ENCODE results near the gene MED12L. TPM values are rescaled to one million over a fixed set of nuclear protein-coding genes. Genes with fewer than 3 reads are reported as not detected.

MED12L gene
- total RNA-seq, 1 donor from 2014 or later = 0.49 TPM

- no peak for ATAC-seq
- intact Hi-C loops (cut with DNase I) = no loop called here
- DNase-seq (ENCODE audit: missing footprints) = no peak
Observed at GRCh38 chr3:151198849-151199248, 113.4 kb downstream of the MED12L start.

GRCh38 chr3:151199554-151200438, 114.3 kb downstream of the MED12L start:
- intact Hi-C loops (cut with DNase I) = no loop called here
- ATAC-seq (no peak), DNase-seq (ENCODE audit: missing footprints) (no peak)

- DNase-seq (ENCODE audit: missing footprints) = no peak
- intact Hi-C loops (cut with DNase I) = no loop called here
- no peak for ATAC-seq
Observed at GRCh38 chr3:151200586-151200985, 115.1 kb downstream of the MED12L start.

- intact Hi-C loops (cut with DNase I) = no loop called here
- ATAC-seq = no peak
- DNase-seq (ENCODE audit: missing footprints) = no peak
Observed at GRCh38 chr3:151201051-151201730, 115.7 kb downstream of the MED12L start.

- DNase-seq (ENCODE audit: missing footprints) = no peak
- no peak for ATAC-seq
- intact Hi-C loops (cut with DNase I) = no loop called here
Observed at GRCh38 chr3:151203051-151203420, 117.6 kb downstream of the MED12L start, which contains the start of gene GPR171. Gene GPR171 (minus strand): TSS chr3:151203216. CDS start chr3:151199386, 3,830 bp downstream.

GRCh38 chr3:151204530-151205402, 119.3 kb downstream of the MED12L start:
- no peak for DNase-seq (ENCODE audit: missing footprints)
- intact Hi-C loops (cut with DNase I) = no loop called here
- ATAC-seq = no peak

- intact Hi-C loops (cut with DNase I) = no loop called here
Observed at GRCh38 chr3:151205482-151205881, 120.0 kb downstream of the MED12L start.

GRCh38 chr3:151206201-151206600, 120.7 kb downstream of the MED12L start:
- ATAC-seq = no peak
- no peak for DNase-seq (ENCODE audit: missing footprints)
- intact Hi-C loops (cut with DNase I) = no loop called here

More at GRCh38 chr3:151205482-151205881, 120.0 kb downstream of the MED12L start:
- no peak for DNase-seq (ENCODE audit: missing footprints)
- no peak for ATAC-seq

GRCh38 chr3:151209654-151210053, 124.2 kb downstream of the MED12L start:
- no peak for DNase-seq (ENCODE audit: missing footprints)
- ATAC-seq = no peak
- intact Hi-C loops (cut with DNase I) = no loop called here

- DNase-seq (ENCODE audit: missing footprints) (no peak), ATAC-seq (peak; percentile 39)
- intact Hi-C loops (cut with DNase I) = no loop called here
Observed at GRCh38 chr3:151210676-151211381, 125.4 kb downstream of the MED12L start.

- intact Hi-C loops (cut with DNase I) = no loop called here
- ATAC-seq (no peak), DNase-seq (ENCODE audit: missing footprints) (no peak)
Observed at GRCh38 chr3:151213151-151213550, 127.7 kb downstream of the MED12L start.

- intact Hi-C loops (cut with DNase I) = no loop called here
- ATAC-seq (no peak), DNase-seq (ENCODE audit: missing footprints) (no peak)
Observed at GRCh38 chr3:151213881-151214280, 128.4 kb downstream of the MED12L start.

GRCh38 chr3:151214459-151214858, 129.0 kb downstream of the MED12L start:
- intact Hi-C loops (cut with DNase I) = no loop called here
- DNase-seq (ENCODE audit: missing footprints) = no peak
- ATAC-seq = no peak

GRCh38 chr3:151216641-151217607, 131.5 kb downstream of the MED12L start:
- ATAC-seq (peak; percentile 31), DNase-seq (ENCODE audit: missing footprints) (no peak)
- intact Hi-C loops (cut with DNase I) = no loop called here

GRCh38 chr3:151218136-151218535, 132.7 kb downstream of the MED12L start:
- ATAC-seq (no peak), DNase-seq (ENCODE audit: missing footprints) (no peak)
- intact Hi-C loops (cut with DNase I) = no loop called here

- ATAC-seq (no peak), DNase-seq (ENCODE audit: missing footprints) (no peak)
- intact Hi-C loops (cut with DNase I) = no loop called here
Observed at GRCh38 chr3:151219056-151219455, 133.6 kb downstream of the MED12L start.

GRCh38 chr3:151224268-151224866, 138.9 kb downstream of the MED12L start:
- intact Hi-C loops (cut with DNase I) = no loop called here
- DNase-seq (ENCODE audit: missing footprints) (no peak), ATAC-seq (no peak)
